Measurements from ENCODE around the gene CD96.
"Not testable (repeated sequence)": the region's sequence is repeated elsewhere in the genome, so short reads cannot be mapped to it uniquely, and the experiment has no call there.

The CD96 gene

DNA sequence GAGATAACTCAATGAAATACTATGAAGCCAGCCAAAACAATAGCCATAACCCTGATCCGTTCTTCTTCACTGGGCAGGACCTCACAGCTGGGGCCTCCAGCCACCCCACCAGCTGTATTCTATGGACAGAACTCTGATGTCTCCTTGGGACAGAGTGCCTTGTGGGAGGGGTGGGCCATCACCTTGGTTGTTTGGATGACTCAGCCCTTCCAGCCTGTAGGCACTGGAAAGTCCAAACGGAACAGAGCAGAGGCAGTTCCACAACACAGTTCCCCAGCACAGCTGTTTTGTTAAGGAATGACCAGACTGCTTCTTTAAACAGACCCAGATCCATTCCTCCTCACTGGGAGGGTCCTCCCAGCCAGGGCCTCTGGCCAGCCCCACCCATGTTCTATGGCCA, 85.1 kb downstream of the CD96 start:
- DNase-seq (ENCODE audit: low spot score), result no peak

DNA sequence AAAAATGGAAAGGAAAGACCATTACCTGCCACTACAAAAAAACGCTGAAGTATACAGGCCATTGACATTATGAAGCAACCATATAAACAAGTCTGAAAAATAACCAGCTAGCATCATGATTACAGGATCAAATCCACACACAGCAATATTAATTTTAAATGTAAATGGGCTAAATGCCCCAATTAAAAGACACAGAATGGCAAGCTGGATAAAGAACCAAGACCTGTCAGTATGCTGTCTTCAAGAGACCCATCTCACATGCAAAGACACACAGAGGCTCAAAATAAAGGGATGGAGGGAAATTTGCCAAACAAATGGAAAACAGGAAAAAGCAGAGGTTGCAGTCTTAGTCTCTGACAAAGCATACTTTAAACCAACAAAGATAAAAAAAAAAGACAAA, 87.0 kb downstream of the CD96 start:
- DNase-seq (ENCODE audit: low spot score), result not testable (repeated sequence)

DNA sequence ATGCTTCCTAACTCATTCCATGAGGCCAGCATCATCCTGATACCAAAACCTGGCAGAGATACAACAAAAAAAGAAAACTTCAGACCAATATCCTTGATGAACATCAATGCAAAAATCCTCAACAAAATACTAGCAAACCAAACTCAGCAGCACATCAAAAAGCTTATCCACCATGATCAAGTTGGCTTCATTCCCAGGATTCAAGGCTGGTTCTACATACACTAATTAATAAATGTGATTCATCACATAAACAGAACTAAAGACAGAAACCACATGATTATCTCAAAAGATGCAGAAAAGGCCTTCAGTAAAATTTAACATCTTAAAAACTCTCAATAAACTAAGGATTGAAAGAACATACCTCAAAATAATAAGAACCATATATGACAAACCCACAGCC, 88.6 kb downstream of the CD96 start:
- not testable (repeated sequence) for DNase-seq (ENCODE audit: low spot score)

DNA sequence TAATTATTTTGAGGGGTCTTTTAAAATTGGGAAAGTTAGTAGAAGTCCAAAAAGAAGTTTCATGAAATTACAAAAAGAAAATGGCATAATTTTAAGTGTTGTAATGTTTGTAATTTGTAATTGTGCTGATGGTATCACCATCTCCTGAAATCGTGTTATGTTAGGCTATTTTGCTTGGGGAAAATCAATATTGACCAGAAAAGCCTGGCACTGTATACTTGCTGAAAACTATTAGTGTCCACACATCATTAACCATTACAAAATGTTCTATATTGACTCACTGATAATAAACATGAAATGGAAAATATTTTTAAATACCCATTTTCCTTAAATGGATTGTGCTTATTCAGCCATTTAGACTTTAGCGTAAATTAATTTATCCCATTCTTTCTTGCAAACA, 93.4 kb downstream of the CD96 start:
- DNase-seq (ENCODE audit: low spot score), result no peak

DNA sequence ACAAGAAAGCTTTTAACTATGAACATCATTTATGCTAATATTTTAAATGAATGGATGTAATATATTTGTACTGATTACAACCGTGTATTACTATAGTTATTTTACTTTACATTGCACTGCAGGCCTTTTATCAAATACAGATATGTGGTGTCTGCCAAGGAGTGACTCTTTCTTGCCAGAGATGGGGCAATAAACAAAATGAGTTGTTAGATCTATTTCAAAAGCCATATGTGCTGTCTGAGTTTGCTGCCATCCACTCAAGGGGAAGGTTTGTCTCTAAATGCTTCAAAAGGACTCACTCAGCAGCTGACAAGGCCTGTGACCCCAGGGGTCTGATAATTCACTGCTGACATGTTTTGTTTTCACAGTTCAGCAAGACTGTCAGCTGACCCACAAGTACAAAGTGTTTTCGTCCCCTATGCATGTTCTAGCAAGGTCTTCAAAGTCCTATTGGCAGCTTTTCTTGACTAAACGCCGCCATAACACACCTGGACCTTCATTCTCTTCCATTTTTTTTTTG, 94.4 kb downstream of the CD96 start:
- DNase-seq (ENCODE audit: low spot score), result no peak

DNA sequence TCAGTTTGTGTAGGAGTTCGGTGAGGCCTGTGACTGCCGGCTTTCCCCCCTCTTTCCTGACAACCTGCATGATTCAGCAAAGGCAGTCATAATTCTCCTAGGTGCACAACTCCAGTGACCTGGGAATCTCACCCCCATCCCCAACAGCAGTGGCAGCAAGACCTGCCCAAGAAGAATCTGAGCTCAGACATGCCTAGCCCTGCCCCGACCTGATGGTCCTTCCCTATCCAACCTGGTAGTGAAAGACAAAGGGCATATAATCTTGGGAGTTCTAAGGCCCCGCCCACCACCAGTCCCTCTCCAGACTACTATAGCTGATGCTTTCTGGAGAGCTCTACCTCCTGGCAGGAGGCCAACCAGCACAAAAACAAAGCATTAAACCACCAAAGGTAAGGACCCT, 97.3 kb downstream of the CD96 start:
- DNase-seq (ENCODE audit: low spot score), result no peak

DNA sequence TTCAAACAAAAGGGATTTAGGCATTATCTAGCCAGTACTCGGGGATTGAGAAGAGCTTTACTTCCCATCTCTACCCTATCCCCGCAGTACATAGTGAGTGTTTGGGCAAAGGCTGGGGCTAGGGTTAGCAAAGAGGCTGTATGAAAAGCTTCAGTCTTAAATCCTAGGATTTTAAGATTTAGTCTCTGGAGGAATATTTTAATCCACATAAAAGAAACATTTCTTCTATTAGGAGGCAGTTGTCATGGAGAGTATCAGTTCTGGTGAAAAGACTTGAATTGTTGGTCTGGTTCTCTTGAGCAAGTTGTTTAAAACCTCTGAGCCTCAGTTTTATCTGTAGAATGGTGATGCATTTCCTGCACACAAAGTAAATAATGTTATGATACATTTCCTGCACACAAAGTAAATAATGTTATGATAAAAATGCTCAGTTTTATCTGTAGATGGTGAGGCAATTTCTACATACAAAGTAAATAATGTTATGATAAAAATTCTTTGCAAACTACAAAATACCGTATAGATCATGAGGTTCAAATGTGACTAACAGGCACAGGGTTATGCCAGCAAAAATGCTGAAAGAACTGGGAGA, 107.1 kb downstream of the CD96 start:
- DNase-seq (ENCODE audit: low spot score), result no peak

DNA sequence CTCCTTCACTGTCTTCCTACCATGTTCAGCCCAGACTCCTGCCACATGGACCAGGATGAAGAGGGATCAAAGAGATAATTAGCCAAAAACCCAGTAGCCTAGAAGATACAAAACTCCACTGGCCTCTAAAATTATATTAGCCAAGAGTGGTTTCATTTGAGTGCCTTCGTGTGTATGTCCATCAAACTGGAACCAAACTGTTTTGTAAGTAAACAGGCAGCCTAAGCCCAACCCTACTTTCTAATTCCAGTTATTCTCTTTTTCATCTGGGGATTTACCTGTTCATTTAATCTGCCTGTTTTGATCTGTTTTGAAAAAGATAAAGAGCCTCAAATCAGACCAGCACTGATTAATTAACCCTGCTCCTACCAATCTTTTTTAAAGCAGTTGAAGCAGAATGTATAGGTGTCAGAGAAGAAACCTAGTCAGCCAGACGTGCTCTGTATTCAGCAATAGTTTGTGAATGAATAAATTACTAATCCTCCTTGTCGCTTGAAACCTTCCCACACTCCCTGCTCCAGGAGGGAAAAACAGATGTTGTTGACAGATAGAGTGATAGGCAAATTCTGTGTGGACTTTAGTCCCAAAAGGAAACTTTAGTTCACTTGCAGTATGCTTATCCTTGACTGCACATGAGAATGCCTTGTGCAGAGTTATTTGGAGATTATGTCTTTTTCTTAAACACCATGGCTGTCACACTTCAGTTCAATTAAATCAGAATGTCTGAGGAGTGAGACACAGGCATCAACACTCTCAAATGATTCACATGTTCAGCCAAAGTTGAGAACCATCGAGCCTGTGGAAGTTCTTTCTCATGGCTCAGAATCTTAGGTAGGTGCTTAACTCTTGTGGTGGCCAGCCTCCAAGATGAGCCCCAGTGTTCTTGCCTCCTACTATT, 108.6 kb downstream of the CD96 start:
- DNase-seq (ENCODE audit: low spot score), result no peak

DNA sequence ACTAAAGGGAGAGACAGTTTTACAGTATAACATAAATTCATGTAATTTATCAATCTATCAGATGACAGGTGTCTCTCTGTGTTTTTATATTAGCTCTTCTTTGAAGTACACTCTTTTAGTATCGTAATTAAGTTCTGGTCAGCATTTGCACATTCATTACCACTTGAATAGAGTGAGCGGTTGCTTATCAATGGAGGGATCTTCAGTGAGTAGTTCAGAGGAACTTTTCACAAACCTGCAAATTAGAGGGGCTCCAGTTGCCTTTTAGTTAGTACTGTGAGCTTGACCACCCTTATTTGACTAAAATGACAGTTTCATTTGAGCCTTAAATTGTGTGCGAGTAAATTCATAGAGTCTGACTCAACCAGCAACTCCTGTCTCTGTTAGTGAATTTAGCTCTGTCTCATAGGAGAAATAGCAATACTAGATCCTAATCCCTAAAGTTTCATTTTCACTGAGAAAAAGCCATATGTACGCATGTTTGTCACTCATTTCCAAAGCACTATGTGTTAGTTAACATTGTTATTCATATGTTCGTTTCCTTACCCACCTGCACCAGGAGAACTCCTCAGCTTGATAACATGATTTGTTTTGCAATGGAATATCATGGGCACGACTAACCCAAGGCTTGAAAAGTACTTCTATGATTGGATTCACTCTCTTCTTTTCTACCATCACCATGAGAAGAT, 110.6 kb downstream of the CD96 start:
- no peak for DNase-seq (ENCODE audit: low spot score)

DNA sequence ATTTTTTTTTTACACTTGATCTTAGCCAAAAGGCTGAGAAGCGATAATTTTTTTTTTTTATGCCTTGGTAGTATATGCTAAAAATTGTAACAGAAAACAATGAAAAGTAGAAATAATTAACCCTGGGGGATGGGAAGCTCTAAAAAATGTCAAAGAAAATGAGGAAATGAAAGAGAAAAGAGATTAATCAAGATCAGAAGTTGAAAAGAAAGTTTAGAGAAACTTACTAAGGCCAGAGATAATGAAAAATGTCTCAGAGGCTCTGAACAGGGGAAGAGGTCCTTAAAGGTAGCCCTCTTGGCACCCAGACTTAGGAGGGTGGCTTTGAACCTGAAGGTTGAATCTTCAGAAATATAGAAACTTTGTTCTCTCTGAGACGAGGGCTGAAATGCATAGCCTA, 111.8 kb downstream of the CD96 start:
- no peak for DNase-seq (ENCODE audit: low spot score)

DNA sequence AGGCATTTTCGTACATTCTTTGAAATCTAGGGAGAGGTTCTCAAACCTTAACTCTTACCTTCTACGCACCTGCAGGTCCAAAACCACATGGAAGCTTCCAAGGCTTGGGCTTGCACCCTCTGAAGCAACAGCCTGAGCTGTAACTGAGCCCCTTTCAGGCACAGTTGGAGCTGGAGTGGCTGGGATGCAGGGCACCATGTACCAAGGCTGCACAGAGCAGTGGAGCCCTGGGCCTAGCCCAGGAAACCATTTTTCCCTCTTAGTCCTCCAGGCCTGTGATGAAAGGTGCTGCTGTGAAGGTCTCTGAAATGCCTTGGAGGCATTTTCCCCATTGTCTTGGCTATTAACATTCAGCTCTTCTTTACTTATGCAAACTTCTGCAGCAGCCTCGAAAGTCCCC, 120.0 kb downstream of the CD96 start:
- DNase-seq (ENCODE audit: low spot score), result no peak

DNA sequence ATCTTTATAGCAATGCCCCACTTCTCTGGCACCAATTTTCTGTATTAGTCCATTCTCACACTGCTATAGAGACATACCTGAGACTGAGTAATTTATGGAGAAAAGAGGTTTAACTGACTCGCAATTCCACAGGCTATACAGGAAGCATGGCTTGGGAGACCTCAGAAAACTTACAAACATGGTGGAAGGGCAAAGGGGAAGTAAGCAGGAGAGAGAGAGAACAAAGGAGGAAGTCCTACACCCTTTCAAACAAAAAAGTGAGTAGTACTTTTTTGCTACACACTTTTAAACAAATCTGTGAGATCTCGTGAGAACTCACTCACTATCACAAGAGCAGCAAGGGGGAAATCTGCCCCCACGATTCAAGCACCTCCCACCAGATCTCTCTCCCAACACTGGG, 120.9 kb downstream of the CD96 start:
- no peak for DNase-seq (ENCODE audit: low spot score)

DNA sequence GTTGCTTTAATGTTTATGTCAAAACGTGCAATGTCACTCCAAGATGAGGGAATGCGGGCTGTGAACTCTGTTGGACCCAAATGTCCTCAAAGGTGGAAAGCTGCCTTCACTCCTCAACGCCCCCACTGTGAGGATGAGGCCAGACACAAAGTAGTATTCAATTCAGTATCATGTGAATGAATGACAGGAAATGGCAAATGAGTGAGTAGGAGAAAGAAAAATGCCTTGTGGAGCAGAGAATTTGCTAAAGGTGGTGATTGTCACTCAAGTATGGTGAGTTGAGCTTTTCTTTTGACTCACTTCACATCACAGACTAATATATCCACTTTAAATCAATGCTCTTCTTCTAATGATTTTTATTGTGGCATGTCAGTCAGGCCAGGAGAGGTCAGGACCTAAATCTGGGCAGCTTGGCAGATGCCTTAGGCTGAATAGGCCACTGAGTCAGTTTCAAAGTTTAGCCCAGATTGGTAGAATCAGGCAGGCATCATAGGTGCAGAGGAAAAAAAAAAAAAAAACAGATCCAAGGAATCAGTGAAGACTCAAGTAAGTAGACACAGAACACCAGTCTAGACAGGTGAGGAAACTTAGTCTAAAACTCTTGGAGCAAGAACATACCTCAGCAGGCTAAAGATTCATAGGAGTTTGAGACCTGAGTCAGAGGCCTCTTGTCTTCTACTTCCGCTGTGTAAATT, 124.2 kb downstream of the CD96 start:
- DNase-seq (ENCODE audit: low spot score), result no peak

DNA sequence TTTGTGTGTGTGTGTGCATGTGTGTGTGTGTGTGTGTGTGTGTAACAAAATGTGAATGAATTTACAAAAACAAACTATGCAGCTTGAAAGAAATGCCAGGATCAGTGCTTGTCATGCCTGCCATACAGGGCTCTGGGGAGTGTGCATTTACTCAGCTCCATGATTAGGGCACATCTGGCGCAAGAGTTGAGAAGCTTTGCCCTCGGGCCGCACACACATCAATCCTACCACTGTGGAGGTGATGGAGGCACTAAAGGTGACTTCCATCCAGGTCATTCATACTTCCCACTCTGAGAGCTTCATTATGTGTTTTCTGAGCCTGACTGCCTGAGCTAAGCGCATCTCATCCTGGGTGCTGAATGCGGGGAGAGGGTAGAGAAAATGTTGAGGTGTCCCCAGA, 125.2 kb downstream of the CD96 start:
- DNase-seq (ENCODE audit: low spot score), result no peak

DNA sequence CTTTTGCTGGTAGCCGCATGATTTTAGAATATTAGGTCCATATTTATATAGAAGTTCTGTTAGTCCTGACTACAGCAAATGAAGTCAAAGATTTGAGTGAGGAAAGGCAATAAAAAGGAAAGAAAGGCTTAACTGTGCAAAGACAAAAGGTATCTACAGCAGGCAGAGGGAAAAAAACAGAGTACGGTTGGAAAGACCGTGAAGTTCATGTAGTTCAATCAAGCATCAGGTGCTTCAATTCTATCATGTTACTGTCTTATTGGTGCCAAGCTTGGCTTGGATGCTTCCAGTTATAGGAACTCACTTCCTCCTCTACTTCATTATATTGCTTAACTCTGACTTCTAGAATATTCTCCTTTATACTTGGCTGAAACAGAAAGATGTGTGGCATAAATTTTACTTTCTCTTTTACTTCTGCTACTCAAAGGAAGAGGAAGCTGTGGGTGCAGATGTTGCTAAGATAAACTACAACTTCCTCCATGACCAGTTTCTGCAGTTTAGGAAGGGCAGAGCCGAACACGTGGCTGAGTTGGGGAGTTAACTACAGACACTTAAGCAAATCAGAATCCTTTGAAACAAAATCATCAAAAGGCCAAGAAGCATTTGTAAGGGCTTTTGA, 125.7 kb downstream of the CD96 start:
- DNase-seq (ENCODE audit: low spot score), result no peak

DNA sequence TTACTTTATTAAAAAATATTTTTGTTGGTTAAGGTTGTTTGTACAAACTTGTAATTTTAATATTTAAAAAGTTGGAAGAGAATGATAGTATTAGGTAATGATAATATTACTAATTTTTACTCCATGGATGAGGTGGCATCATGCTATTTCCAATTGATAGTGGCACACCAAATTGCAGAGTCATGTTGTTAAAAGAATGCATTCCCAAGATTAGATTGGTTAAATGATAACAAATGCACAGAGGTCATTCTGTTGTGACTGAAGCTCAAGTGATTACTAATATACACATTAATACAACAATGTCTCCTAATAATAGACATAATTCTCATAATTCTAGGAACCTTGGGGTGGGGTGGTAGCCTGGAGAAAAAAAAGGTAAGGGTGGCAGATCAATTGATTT, 126.3 kb downstream of the CD96 start:
- no peak for DNase-seq (ENCODE audit: low spot score)

DNA sequence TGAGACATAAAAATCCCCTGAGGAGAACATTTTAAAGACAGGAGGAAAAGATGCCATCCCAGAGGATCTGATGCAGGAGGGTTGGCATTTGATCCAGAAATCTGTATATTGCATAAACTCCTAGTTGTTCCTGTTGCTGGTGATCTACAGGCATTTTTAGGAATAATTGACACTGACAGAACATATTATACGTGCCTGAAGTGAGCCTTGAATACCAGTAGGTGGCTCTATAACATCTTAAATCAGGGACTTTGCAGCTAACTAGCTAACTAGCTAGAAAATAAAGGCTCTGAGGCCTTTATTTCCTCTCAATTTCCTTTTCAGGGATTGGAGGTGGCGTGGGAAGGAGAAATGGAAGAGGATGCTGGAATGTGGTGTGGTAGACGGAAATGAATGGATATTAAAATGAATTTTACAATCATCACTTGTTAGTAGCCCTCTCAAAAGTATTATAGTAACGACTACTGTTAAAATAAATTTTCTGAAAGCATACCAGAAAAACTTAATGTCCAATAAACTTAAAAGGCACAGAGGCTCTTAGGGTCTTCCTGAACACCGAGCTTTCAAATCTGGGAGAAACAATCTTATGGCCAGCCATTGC, 127.0 kb downstream of the CD96 start:
- no peak for DNase-seq (ENCODE audit: low spot score)

DNA sequence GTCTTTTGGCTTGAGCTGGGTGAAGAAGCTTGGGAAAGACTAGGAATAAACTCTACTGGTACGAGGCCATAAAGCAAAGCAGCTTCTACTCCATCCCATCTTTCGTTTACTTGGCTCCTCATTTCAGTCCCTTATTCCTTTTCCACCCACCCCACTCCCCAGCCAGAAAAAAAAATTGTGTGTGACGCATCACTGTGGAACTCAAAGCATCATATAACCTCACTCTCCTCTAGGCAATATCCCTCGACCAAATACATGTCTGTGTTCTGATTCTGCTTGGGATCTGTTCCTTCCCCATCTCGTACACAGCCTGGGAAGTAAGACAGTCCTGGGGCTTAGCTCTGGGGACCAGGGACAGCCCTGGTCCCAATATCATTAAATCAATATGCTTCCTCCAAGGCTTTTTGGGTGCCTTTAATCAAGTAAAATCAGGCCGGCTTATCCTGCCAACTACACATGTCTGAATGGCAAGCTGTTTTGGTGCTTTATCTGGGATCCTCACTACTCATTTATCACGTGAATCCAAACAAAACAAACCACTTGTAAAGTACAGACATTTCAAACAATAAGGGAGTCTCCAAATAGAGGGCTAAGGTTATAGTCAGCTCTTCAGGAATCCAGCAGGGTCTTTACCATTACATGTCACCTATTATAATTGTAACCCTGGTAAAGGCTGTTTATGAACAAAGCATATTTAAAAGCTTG, 128.1 kb downstream of the CD96 start:
- DNase-seq (ENCODE audit: low spot score), result no peak

DNA sequence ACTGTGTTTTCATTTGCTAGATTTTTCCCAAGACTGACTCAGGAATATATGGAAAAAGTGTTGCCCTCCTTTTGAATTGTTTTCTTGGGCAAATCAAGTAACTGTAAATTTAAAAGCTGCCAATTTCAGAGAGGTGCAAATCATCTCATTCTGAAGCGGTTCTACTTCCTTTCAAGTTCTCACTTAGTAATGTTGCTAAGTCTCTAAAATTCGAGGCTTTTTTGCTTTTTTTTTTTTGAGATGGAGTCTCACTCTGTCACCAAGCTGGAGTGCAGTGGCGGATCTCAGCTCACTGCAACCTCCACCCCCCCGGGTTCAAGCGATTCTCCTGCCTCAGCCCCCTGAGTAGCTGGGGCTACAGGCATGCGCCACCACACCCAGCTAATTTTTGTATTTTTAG, 130.5 kb downstream of the CD96 start:
- not testable (repeated sequence) for DNase-seq (ENCODE audit: low spot score)

DNA sequence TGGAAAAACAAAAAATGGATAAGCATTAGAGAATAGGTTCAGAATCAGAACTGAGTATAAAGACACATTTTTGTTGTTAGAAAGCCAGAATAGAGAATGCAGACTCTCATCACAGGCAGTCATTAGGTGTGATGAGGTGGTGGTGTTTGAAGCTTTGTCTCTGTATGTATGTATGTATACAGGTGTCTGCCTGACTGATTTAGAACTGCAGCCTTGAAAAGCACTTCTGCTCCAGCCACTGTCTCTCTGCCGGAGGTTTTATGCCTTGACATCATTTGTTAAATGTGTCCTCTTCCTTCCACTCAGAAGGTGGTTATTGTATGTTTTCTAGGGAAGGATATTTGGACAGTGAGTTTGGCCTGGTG, 133.8 kb downstream of the CD96 start:
- DNase-seq (ENCODE audit: low spot score), result no peak
